K562 (cell line): Measurements from ENCODE around the gene HAVCR1. TPM values are rescaled to one million over a fixed set of nuclear protein-coding genes. Genes with fewer than 3 reads are reported as not detected.
"Not testable (repeated sequence)": the region's sequence is repeated elsewhere in the genome, so short reads cannot be mapped to it uniquely, and the experiment has no call there.

ENCODE experiments used
- ATAC-seq: fragments of 200-7000 bp; cut with Tn5 transposase; 3 replicates; pipeline ENCODE4 v1.9.1; 2020; ENCODE audit warnings: moderate library complexity
- BruUV-seq: library from RNA; stranded (reverse); fragments of 400-500 nt; replicated peaks from 2 replicates; lab custom pipeline; 2021; lab: Mats Ljungman, UMichigan
- CTCF ChIA-PET: fragments of 300-600 bp; formaldehyde crosslinking; extraction: SDS; loops from one replicate; lab custom pipeline; 2021; ENCODE audit warnings: low intra/inter-chr PET ratio; lab: Yijun Ruan, JAX
- POLR2A ChIA-PET: fragments of 300-600, 350-650 bp; sonication (Branson Sonifier 250); formaldehyde crosslinking; extraction: SDS; loops from one replicate; lab custom pipeline; 2021; ENCODE audit warnings: antibody characterized with exemption, inconsistent platforms; lab: Yijun Ruan, JAX
- DNase-seq, 4 experiments: peaks; one replicate each; pipeline versions ENCODE4 v3.0.0 to v3.0.0-alpha.2; 2011 to 2018; ENCODE audit warnings: low spot score in 3 of 4, mixed read lengths in 3 of 4; ENCODE audit errors: extremely low read depth in 1 of 4
- FAIRE-seq: peaks from 2 replicates; lab custom pipeline; 2011; peaks lifted over from hg19 to GRCh38; lab: Jason Lieb, UNC
- H2AFZ ChIP-seq: 2 replicates; pipeline ENCODE4 v1.6.0; 2011; ENCODE audit warnings: low read depth, low read length, control low read depth, inconsistent platforms
- H3K27ac ChIP-seq: fragments of 200-600 bp; 3 replicates; pipeline ENCODE4 v1.8.0; 2011; ENCODE audit warnings: low read depth, mild to moderate bottlenecking, control low read depth, inconsistent platforms, low read length, moderate library complexity, mixed read lengths; ENCODE audit errors: extremely low read depth
- H3K27me3 ChIP-seq, 2 experiments: fragments of 300-600 bp in 1 of 2; 2 replicates in 1 of 2; 3 replicates in 1 of 2; pipeline versions ENCODE4 v1.6.0 to v1.8.0; 2011; ENCODE audit warnings: inconsistent platforms in 2 of 2, low read length in 2 of 2, mild to moderate bottlenecking in 1 of 2, mixed read lengths in 1 of 2, moderate library complexity in 1 of 2; ENCODE audit not compliant: control insufficient read depth in 2 of 2, insufficient read depth in 2 of 2
- H3K36me3 ChIP-seq: fragments of 300-600 bp; 3 replicates; pipeline ENCODE4 v1.8.0; 2011; ENCODE audit warnings: mild to moderate bottlenecking, low read length, inconsistent platforms; ENCODE audit not compliant: control insufficient read depth, insufficient read depth
- H3K4me1 ChIP-seq, 2 experiments: fragments of 200-600 bp in 1 of 2; replicated peaks in 1 of 2; 2 replicates in 1 of 2; 3 replicates in 1 of 2; pipeline versions ENCODE4 v1.5.1 to v1.8.0; 2011; ENCODE audit warnings: inconsistent platforms in 2 of 2, low read length in 2 of 2, mild to moderate bottlenecking in 1 of 2, mixed read lengths in 1 of 2, moderate library complexity in 1 of 2; ENCODE audit not compliant: control insufficient read depth in 2 of 2, insufficient read depth in 2 of 2
- H3K4me2 ChIP-seq: 2 replicates; pipeline ENCODE4 v1.6.1; 2011; ENCODE audit warnings: low read length, control low read depth, inconsistent platforms, mixed read lengths; ENCODE audit not compliant: insufficient read depth
- H3K4me3 ChIP-seq: fragments of 200-600 bp; sonication (generic), shearing (Covaris generic); 2 replicates; pipeline ENCODE4 v1.5.1; 2016; ENCODE audit warnings: control low read depth, inconsistent platforms
- H3K79me2 ChIP-seq: fragments of 200-600 bp; 3 replicates; pipeline ENCODE4 v1.8.0; 2011; ENCODE audit warnings: low read length, inconsistent platforms; ENCODE audit not compliant: control insufficient read depth, insufficient read depth
- H3K9ac ChIP-seq, 2 experiments: 2 replicates each; pipeline versions ENCODE4 v1.6.0 to v1.6.1; 2011; ENCODE audit warnings: low read depth in 2 of 2, low read length in 2 of 2, control low read depth in 1 of 2, inconsistent platforms in 1 of 2, mild to moderate bottlenecking in 1 of 2, mixed read lengths in 1 of 2; ENCODE audit not compliant: insufficient read depth in 1 of 2
- H3K9me1 ChIP-seq: one replicate; pipeline ENCODE4 v1.6.0; 2011; ENCODE audit warnings: inconsistent platforms, mild to moderate bottlenecking, low read length, moderate library complexity; ENCODE audit not compliant: control insufficient read depth, insufficient read depth
- H3K9me3 ChIP-seq: replicated peaks from 2 replicates; pipeline ENCODE4 v1.5.1; 2011; ENCODE audit warnings: low read depth, low read length, inconsistent platforms; ENCODE audit not compliant: control insufficient read depth, insufficient read depth
- H4K20me1 ChIP-seq: replicated peaks from 2 replicates; pipeline ENCODE4 v1.6.1; 2011; ENCODE audit warnings: low read length, inconsistent platforms, mixed read lengths; ENCODE audit not compliant: control insufficient read depth, insufficient read depth
- ELF4 ChIP-seq: fragments of 450-650 bp; formaldehyde crosslinking; IDR thresholded peaks from 2 replicates; pipeline ENCODE4 v1.4.0; 2022; ENCODE audit warnings: missing genetic modification characterization
- EP300 ChIP-seq: IDR thresholded peaks from 2 replicates; pipeline ENCODE4 v1.6.1; 2012; ENCODE audit warnings: low read length, improper control_type of control experiment
- HDAC3 ChIP-seq: fragments of 450-650 bp; IDR thresholded peaks from 2 replicates; pipeline ENCODE4 v1.6.1; 2018; ENCODE audit warnings: borderline replicate concordance, mild to moderate bottlenecking, moderate library complexity; ENCODE audit not compliant: partially characterized antibody
- HNRNPL ChIP-seq: fragments of 200-400 bp; formaldehyde crosslinking; IDR thresholded peaks from 2 replicates; pipeline ENCODE4 v1.6.1; 2017; ENCODE audit warnings: low read depth, mild to moderate bottlenecking, low read length
- MBD2 ChIP-seq: sonication (generic); IDR thresholded peaks from 2 replicates; pipeline ENCODE4 v1.6.1; 2016; ENCODE audit warnings: low read depth, borderline replicate concordance
- MTA1 ChIP-seq: fragments of 450-650 bp; IDR thresholded peaks from 2 replicates; pipeline ENCODE4 v1.6.1; 2017; ENCODE audit warnings: borderline replicate concordance
- RUNX1 ChIP-seq: sonication (generic); IDR thresholded peaks from 2 replicates; pipeline ENCODE4 v1.6.1; 2016; ENCODE audit warnings: antibody characterized with exemption, low read depth
- SLC30A9 ChIP-seq: fragments of 250-450 bp; sonication (Bioruptor Pico); IDR thresholded peaks from 2 replicates; pipeline ENCODE4 v1.8.0; 2022; ENCODE audit warnings: mild to moderate bottlenecking, moderate library complexity
- TRIM28 ChIP-seq: fragments of 450-650 bp; IDR thresholded peaks from 2 replicates; pipeline ENCODE4 v1.6.1; 2017
- ZNF165 ChIP-seq: fragments of 250-450 bp; sonication (Bioruptor Pico); IDR thresholded peaks from 2 replicates; pipeline ENCODE4 v1.4.0; 2020; ENCODE audit warnings: borderline replicate concordance
- ZNF764 ChIP-seq: fragments of 250-450 bp; sonication (Bioruptor Pico); IDR thresholded peaks from 2 replicates; pipeline ENCODE4 v1.4.0; 2020; ENCODE audit warnings: low read depth, mild to moderate bottlenecking, moderate library complexity
- WGBS: fragments of 100-300 bp; shearing (Covaris generic); methylation state at CpG from one replicate; pipeline ENCODE4 v1.1.6; 2016; ENCODE audit warnings: low coverage, mixed read lengths; ENCODE audit not compliant: insufficient coverage; ENCODE audit errors: missing lambda C conversion rate; 5-methylcytosine and 5-hydroxymethylcytosine counted together
- in situ Hi-C: fragments of 300-500 bp; cut with MboI; formaldehyde crosslinking; loops from 4 replicates; pipeline ENCODE4 v1.15.0; 2018; ENCODE audit warnings: inconsistent platforms, mixed read lengths
- intact Hi-C: fragments of 100-400 bp; cut with micrococcal nuclease; formaldehyde crosslinking; loops from 2 replicates; pipeline ENCODE4 v1.14.2; 2022
- polyA plus RNA-seq, 8 experiments: library from polyadenylated mRNA; depleted of rRNA in 4 of 8; stranded (reverse) in 5 of 8; unstranded in 3 of 8; fragments of >200 nt; fragmentation: Nextera tagmentation in 2 of 8; fragmentation: Illumina TruSeq in 1 of 8; extraction: Ambion mirVana in 2 of 8; extraction: Trizol in 1 of 8; gene quantifications; 2 replicates each; pipeline versions ENCODE4 v1.2.1 to v1.2.3, GENCODE V29; 2011 to 2014; ENCODE audit warnings: inconsistent platforms in 1 of 8, missing spikeins in 1 of 8
- total RNA-seq, 7 experiments: library from RNA; depleted of rRNA in 6 of 7; stranded (reverse); fragments of >200 nt in 6 of 7; fragmentation: Illumina TruSeq in 2 of 7; extraction: Trizol in 2 of 7; gene quantifications; 2 replicates each; pipeline versions ENCODE4 v1.2.1 to v1.2.3, GENCODE V29; 2011 to 2021; ENCODE audit warnings: low replicate concordance in 1 of 7
- TF ChIP-seq, protein P1 (sequence below): fragments of 450-650 bp; IDR thresholded peaks from 2 replicates; pipeline ENCODE4 v1.6.1; 2017; ENCODE audit warnings: antibody characterized with exemption
- TF ChIP-seq, protein P2 (sequence below): fragments of 450-650 bp; formaldehyde crosslinking; IDR thresholded peaks from 2 replicates; pipeline ENCODE4 v1.4.0; 2020; ENCODE audit warnings: mild to moderate bottlenecking, moderate library complexity

HAVCR1 gene
- total and polyA plus RNA-seq, 9 of the 15 experiments (the other 6 are each of a cell fraction or from before 2014, with no cell fraction given) = 0.04 TPM; not detected in 8

DNA sequence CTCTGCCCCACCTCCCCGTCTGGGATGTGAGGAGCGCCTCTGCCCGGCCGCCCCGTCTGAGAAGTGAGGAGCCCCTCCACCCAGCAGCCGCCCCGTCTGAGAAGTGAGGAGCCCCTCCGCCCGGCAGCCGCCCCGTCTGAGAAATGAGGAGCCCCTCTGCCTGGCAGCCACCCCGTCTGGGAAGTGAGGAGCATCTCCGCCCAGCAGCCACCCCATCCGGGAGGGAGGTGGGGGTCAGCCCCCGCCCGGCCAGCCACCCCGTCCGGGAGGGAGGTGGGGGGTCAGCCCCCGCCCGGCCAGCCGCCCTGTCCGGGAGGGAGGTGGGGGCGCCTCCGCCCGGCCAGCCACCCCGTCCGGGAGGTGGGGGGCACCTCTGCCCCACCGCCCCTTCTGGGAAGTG is 44.8 kb downstream of the HAVCR1 start:
- H3K4me3 ChIP-seq, CTCF ChIA-PET, FAIRE-seq, H2AFZ ChIP-seq, H3K9ac ChIP-seq, in situ Hi-C loops, H3K9me1 ChIP-seq, H3K27me3 ChIP-seq, H3K9me3 ChIP-seq, H3K4me2 ChIP-seq, ATAC-seq, H3K79me2 ChIP-seq, H4K20me1 ChIP-seq, H3K36me3 ChIP-seq, H3K27ac ChIP-seq, POLR2A ChIA-PET, H3K4me1 ChIP-seq, intact Hi-C loops, BruUV-seq, DNase-seq: not testable (repeated sequence)
- 5% methylated on average over 3 of the region's 28 CpGs for WGBS

DNA sequence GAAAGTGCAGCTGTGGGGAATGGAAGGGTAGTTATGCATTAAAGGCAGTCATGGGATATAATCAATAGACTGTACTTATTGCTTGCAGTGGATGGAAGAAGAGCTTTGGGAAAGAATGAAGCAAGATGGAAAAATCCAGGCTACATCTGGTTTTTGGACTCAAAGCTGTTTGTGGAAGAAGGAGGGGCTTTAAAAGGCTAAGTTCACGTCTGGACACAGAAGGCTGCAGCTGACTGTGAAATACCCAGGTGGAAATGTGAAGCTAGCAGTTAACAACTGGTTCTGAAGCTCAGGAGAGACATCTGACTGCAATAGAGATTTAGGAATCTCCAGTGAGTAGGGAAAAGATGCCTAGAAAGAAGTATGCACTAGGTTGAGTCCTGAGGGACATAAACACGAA is 52.7 kb downstream of the HAVCR1 start:
- FAIRE-seq (no peak), ATAC-seq (no peak), DNase-seq (no peak)
- BruUV-seq = no TSS peak
- POLR2A ChIA-PET = no interaction called here
- H3K79me2 ChIP-seq = no peaks in the 10 kb centered on the region
- no peaks in the 10 kb centered on the region for H3K9me3 ChIP-seq
- no peaks in the 10 kb centered on the region for H3K4me1 ChIP-seq
- CTCF ChIA-PET = no interaction called here
- no peaks in the 10 kb centered on the region for H3K9me1 ChIP-seq
- H4K20me1 ChIP-seq = no peaks in the 10 kb centered on the region
- no peak overlapping the region for H3K4me3 ChIP-seq
- no peaks in the 10 kb centered on the region for H3K27me3 ChIP-seq
- no peak overlapping the region for H3K27ac ChIP-seq
- H2AFZ ChIP-seq = no peak overlapping the region
- no peak overlapping the region for H3K9ac ChIP-seq
- no peak for TF ChIP-seq MTA1
- TF ChIP-seq HDAC3 = no peak
- TF ChIP-seq HNRNPL = no peak
- TF ChIP-seq SLC30A9 (CRISPR knock-in tag) = no peak
- TF ChIP-seq EP300 = no peak
- no peak for TF ChIP-seq ZNF165 (CRISPR knock-in tag)
- TF ChIP-seq, protein P1, sequence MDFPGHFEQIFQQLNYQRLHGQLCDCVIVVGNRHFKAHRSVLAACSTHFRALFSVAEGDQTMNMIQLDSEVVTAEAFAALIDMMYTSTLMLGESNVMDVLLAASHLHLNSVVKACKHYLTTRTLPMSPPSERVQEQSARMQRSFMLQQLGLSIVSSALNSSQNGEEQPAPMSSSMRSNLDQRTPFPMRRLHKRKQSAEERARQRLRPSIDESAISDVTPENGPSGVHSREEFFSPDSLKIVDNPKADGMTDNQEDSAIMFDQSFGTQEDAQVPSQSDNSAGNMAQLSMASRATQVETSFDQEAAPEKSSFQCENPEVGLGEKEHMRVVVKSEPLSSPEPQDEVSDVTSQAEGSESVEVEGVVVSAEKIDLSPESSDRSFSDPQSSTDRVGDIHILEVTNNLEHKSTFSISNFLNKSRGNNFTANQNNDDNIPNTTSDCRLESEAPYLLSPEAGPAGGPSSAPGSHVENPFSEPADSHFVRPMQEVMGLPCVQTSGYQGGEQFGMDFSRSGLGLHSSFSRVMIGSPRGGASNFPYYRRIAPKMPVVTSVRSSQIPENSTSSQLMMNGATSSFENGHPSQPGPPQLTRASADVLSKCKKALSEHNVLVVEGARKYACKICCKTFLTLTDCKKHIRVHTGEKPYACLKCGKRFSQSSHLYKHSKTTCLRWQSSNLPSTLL = no peak
- no peak for TF ChIP-seq MBD2
- TF ChIP-seq RUNX1 = no peak
- TF ChIP-seq, protein P2, sequence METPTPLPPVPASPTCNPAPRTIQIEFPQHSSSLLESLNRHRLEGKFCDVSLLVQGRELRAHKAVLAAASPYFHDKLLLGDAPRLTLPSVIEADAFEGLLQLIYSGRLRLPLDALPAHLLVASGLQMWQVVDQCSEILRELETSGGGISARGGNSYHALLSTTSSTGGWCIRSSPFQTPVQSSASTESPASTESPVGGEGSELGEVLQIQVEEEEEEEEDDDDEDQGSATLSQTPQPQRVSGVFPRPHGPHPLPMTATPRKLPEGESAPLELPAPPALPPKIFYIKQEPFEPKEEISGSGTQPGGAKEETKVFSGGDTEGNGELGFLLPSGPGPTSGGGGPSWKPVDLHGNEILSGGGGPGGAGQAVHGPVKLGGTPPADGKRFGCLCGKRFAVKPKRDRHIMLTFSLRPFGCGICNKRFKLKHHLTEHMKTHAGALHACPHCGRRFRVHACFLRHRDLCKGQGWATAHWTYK (CRISPR knock-in tag) = no peak
- TF ChIP-seq ZNF764 (CRISPR knock-in tag) = no peak
- TF ChIP-seq ELF4 (CRISPR knock-in tag) = no peak
- TF ChIP-seq TRIM28 = no peak
- no peak overlapping the region for H3K4me2 ChIP-seq
- intact Hi-C loops (no loop called here), in situ Hi-C loops (no loop called here)
- 0% methylated on average over 2 of the region's 2 CpGs for WGBS
- H3K36me3 ChIP-seq = no peaks in the 10 kb centered on the region
